Middle frontal gyrus (tissue), 1 donor: Measurements from ENCODE around the gene GRIN3B.

Experiments used
- DNase-seq: peaks from one replicate; pipeline ENCODE4 v3.0.0-alpha.2; 2015; ENCODE audit warnings: low spot score; ENCODE audit errors: extremely low spot score

The GRIN3B gene

GRCh38 chr19:1057176-1057855 is 57.1 kb downstream of the GRIN3B start:
- no peak for DNase-seq

GRCh38 chr19:1058112-1058511 is 57.9 kb downstream of the GRIN3B start:
- no peak for DNase-seq
